WERI-Rb-1 (cell line): ENCODE data around the gene C10orf105.

Experiments used
- DNase-seq: peaks from one replicate; pipeline ENCODE4 v3.0.0-alpha.2; 2020
- H3K27ac ChIP-seq: fragments of 250-450 bp; sonication (Bioruptor Pico); 2 replicates; pipeline ENCODE4 v1.5.1; 2020; ENCODE audit warnings: mild to moderate bottlenecking, moderate library complexity
- H3K27me3 ChIP-seq: fragments of 250-450 bp; sonication (Bioruptor Pico); 2 replicates; pipeline ENCODE4 v1.5.1; 2021; ENCODE audit warnings: mild to moderate bottlenecking, low read depth, moderate library complexity; ENCODE audit not compliant: insufficient read depth, severe bottlenecking
- H3K36me3 ChIP-seq: fragments of 250-450 bp; sonication (Bioruptor Pico); 2 replicates; pipeline ENCODE4 v1.5.1; 2020; ENCODE audit warnings: mild to moderate bottlenecking, moderate library complexity
- H3K4me3 ChIP-seq: 2 replicates; pipeline ENCODE4 v1.5.1; 2011; ENCODE audit warnings: low read depth, mild to moderate bottlenecking, control low read depth, low read length
- H3K9me3 ChIP-seq: fragments of 250-450 bp; sonication (Bioruptor Pico); 2 replicates; pipeline ENCODE4 v1.5.1; 2021; ENCODE audit warnings: mild to moderate bottlenecking, moderate library complexity; ENCODE audit not compliant: severe bottlenecking
- TF ChIP-seq, protein P1 (sequence below): IDR thresholded peaks from 2 replicates; pipeline ENCODE4 v1.5.1; 2011; ENCODE audit warnings: low read depth, mild to moderate bottlenecking, control low read depth, inconsistent platforms, low read length

C10orf105 gene

DNA sequence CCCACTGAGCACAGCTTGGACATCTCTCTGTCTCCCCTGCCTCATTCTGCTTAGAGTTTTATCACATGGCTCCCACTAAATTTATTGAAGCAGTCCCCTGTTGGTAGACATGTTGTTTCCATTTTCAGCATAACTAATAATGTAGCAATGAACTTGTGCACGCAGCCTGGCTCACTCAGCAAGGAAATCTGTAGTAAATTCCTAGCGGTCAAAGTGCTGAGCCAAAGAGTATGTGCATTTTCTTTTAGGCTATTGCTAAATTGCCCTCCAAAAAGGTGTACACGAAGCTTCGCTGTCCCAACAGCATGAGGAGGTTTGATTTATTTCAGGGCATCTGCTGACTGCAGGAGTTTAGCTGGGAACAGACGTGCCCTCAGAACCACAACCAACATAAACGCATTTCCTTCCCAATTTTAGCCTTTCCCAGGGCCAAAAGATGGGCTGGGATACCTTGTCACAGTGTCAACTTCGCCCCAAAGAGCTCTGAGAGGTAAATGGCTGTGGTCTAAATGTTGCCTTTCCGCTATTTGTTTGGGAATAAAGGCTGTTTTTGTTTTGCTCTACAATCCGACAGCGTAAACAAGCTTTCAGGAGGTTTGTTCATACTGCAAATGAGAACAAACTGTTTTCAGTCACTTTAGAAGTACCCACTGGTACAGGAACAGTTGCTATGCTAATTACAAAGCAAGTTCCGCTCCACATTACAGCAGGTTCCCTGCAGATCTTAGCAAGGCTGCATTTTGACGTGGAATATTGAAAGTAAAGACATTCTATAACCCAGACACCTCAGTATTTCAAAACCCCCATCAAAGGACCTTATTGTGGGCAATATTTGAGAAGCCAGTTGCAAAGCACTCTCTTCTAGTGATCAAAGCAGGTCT is 37.0 kb upstream of the C10orf105 start:
- Histone ChIP-seq H3K27ac (no peak overlapping the region), H3K36me3 (no peaks in the 10 kb centered on the region), H3K9me3 (no peaks in the 10 kb centered on the region), H3K27me3 (no peaks in the 10 kb centered on the region), H3K4me3 (no peak overlapping the region)
- TF ChIP-seq, protein P1, sequence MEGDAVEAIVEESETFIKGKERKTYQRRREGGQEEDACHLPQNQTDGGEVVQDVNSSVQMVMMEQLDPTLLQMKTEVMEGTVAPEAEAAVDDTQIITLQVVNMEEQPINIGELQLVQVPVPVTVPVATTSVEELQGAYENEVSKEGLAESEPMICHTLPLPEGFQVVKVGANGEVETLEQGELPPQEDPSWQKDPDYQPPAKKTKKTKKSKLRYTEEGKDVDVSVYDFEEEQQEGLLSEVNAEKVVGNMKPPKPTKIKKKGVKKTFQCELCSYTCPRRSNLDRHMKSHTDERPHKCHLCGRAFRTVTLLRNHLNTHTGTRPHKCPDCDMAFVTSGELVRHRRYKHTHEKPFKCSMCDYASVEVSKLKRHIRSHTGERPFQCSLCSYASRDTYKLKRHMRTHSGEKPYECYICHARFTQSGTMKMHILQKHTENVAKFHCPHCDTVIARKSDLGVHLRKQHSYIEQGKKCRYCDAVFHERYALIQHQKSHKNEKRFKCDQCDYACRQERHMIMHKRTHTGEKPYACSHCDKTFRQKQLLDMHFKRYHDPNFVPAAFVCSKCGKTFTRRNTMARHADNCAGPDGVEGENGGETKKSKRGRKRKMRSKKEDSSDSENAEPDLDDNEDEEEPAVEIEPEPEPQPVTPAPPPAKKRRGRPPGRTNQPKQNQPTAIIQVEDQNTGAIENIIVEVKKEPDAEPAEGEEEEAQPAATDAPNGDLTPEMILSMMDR, result no peak
- DNase-seq, result no peak

DNA sequence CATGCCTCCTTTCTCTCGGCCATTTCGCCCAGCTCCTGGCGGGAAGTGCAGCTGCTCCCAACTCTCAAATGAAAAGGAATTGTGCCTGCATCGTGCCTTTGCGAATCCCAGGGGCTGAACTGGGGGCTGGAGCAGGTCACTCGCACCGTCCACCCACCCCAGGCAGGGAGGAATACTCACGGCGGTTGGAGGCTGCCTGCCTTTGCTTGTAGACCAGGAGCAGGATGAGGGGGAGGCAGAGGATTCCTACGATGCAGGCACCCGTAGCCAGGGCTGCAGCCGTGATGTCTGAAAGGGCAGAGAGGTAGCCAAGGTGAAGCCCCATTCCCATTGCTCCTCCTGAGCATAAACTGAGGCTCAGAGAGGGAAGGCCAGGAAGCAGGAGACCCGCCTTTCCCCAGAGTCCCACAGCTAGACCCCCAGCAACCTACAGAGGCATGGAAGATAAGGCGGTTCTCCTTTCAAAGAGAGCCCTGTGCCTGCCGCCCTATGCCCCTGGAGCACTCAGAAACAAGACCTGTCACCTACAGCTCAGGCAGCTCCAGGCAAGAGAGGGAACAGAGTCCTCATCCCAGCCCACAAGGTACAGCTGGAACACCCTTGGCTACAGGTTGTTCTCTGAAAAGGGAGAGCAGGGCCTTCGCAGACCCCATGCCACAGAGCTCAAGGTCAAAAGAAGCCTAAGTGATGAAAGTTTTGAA is 35.8 kb upstream of the C10orf105 start:
- Histone ChIP-seq H3K4me3 (no peak overlapping the region), H3K36me3 (no peaks in the 10 kb centered on the region), H3K9me3 (no peaks in the 10 kb centered on the region), H3K27me3 (no peaks in the 10 kb centered on the region), H3K27ac (no peak overlapping the region)
- TF ChIP-seq, protein P1, result no peak
- no peak for DNase-seq

DNA sequence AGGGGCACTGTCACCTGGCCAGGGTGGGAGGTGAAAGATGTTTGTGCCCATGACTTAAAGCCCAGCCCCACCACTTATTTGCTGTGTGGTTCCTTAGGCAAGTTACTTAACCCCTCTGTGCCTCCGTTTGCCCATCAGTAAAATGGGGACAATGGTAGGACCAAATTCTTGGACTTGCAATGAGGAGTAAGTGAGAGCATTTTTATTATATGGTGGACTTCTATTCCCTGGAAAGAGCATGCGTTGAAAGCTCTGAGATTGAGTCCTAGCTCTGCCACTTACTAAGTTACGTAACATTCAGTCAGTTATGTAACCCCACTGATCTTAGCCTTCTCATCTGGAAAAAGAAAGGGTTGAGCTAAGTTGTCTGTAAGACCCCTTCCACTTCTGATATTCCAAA is 35.0 kb upstream of the C10orf105 start:
- Histone ChIP-seq H3K9me3 (no peaks in the 10 kb centered on the region), H3K27me3 (no peaks in the 10 kb centered on the region), H3K4me3 (no peak overlapping the region), H3K36me3 (no peaks in the 10 kb centered on the region), H3K27ac (no peak overlapping the region)
- TF ChIP-seq, protein P1, result no peak
- DNase-seq, result no peak

DNA sequence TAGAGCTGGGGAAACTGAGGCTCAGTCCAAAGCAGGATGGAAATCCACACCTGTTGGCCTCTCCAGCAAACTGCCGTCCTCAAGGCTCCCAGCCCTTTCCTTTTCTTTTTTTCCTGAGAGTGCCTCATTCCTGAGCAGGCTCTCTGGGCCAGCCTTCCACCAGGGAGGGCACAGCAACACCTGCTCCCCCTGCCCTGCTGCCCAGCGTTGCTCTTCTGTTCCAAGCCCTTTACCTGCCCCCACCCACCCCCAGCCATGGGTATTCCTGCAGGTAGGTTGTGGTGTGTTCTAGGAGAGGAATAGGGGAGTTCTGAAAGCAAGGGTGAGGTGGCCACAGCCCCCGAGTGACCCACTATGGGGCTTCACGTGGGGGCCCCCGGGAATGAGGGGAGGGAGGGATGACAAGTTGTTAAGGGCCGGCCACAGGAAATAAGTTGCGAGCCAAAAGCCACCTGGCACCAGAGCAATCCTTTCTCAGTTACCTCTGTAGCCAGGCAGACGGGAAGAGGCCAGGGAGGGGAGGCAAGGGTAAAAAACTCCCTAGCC is 34.5 kb upstream of the C10orf105 start:
- Histone ChIP-seq H3K4me3 (no peak overlapping the region), H3K27ac (no peak overlapping the region), H3K9me3 (no peaks in the 10 kb centered on the region), H3K27me3 (no peaks in the 10 kb centered on the region), H3K36me3 (no peaks in the 10 kb centered on the region)
- TF ChIP-seq, protein P1, result no peak
- DNase-seq, result no peak

DNA sequence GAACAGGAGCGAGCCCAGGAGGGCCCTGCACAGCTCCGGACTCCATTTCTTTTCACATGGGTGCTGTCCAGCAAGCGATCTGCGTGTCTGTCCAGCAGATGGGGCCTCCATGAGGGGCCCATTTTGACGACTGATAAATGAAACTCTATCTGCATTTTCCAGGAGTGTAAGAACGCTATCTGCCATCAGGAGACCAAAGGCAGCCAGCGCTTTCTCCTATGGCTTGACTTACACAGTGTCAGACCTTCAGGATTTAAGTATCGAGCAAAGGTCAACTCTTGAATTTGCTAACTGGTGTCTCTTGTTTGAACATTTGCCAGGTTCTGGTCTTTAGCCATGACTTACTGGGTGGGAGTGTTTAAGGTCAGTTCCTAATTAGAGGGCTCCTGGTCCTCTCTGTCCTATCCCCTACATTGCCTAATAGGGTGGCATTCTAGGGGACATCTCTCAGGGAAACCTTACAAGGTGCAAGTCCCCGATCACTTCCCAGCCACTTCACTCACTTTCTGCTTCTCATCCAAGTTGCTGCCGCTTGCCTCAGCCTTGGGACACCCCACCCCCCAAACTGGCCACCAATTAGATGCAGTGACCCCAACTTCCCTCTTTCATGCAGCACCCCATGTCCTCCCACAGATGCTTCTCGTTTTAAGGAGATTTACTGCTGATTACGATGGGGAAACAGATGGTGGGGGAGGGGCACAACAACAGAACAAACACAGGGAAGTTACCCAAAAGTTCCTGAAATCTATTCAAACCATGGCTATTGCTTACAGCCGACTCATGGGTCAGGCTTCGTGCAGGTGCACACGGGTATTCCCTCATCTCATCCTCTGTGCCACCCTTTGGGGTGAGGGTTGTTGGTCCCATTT is 33.7 kb upstream of the C10orf105 start:
- no peaks in the 10 kb centered on the region for H3K27me3 ChIP-seq
- H3K4me3 ChIP-seq, result no peak overlapping the region
- H3K27ac ChIP-seq, result peak overlapping the region; percentile 41
- TF ChIP-seq, protein P1, result no peak
- no peaks in the 10 kb centered on the region for H3K9me3 ChIP-seq
- no peak for DNase-seq
- H3K36me3 ChIP-seq, result no peaks in the 10 kb centered on the region
